ENCODE results near the gene SLC26A5. TPM values are rescaled to one million over a fixed set of nuclear protein-coding genes. Genes with fewer than 3 reads are reported as not detected.

SLC26A5 gene
- total and polyA plus RNA-seq, 2 donors (not counting 3 experiments of a cell fraction or from before 2014, with no cell fraction given), result not detected

DNA sequence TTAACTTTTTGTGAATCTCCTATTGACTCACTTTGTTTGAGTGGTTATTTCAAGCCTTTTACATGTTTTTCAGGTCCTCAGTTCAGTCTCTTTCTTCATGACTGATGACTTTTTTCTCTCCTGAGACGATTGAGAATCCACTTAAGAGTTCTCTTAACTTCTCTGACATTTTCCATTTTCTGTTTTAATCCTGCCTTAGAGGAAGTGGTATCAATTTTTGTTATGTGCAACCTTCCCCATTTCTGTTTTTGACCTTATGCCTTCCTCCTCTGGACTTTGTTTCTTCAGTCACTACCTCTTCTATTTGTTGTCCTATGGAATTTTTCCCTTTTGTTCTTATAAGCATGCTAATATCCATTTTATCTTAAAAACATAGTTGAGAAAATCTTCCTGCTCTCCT is 96.2 kb downstream of the SLC26A5 start:
- POLR2A ChIA-PET, result no interaction called here
- Histone ChIP-seq H3K36me3 (ENCODE audit: control insufficient read depth in 2 of 2, extremely low read depth in 1 of 2, insufficient read depth in 2 of 2, low read length in 2 of 2) (peaks cover 0 to 7% of the 10 kb centered on the region in 2 experiments), H3K27me3 (ENCODE audit: control insufficient read depth in 2 of 2, insufficient read depth in 2 of 2, low read length in 2 of 2) (no peaks in the 10 kb centered on the region), H3K4me1 (ENCODE audit: control insufficient read depth, extremely low read depth, insufficient read depth, low read length) (peaks cover 26% of the 10 kb centered on the region), H3K9me1 (replicated peaks; ENCODE audit: control insufficient read depth, extremely low read depth, insufficient read depth, low read length) (no peaks in the 10 kb centered on the region), H3K4me2 (ENCODE audit: insufficient read depth, low read length) (no peak overlapping the region), H3K79me2 (ENCODE audit: control insufficient read depth, insufficient read depth, low read length) (peaks cover 69% of the 10 kb centered on the region), H3K9ac (replicated peaks; ENCODE audit: extremely low read depth, insufficient read depth, low read length) (no peak overlapping the region), H3K9me3 (replicated peaks; ENCODE audit: control insufficient read depth, insufficient read depth, low read length) (no peaks in the 10 kb centered on the region), H3K4me3 (replicated peaks in 1 of 3; ENCODE audit: insufficient read depth in 1 of 3, low read depth in 1 of 3, low read length in 3 of 3) (no peak overlapping the region), H3K27ac (ENCODE audit: insufficient read depth, low read depth, low read length) (no peak overlapping the region), H4K20me1 (replicated peaks; ENCODE audit: control insufficient read depth, extremely low read depth, insufficient read depth, low read length) (no peaks in the 10 kb centered on the region), H2AFZ (ENCODE audit: low read depth, low read length) (no peak overlapping the region)
- intact Hi-C loops (cut with micrococcal nuclease), result no loop called here
- CTCF ChIA-PET, result no interaction called here
- no TSS peak for BruUV-seq (replicated peaks)
- FAIRE-seq, result no peak
- dilution Hi-C loops (cut with MboI; ENCODE audit: extremely low pct_ligation_motif_present, low sequenced_read_pairs), result no loop called here
- DNase-seq (ENCODE audit: low read depth, low spot score), result no peak
- TF ChIP-seq POLR2AphosphoS5 (IDR thresholded peaks at IDR 0.05; ENCODE audit: insufficient read depth, low read depth, low read length), result no peak
- no peak for TF ChIP-seq FOS (IDR thresholded peaks at IDR 0.05; ENCODE audit: borderline replicate concordance, insufficient read depth, low read length)
- TF ChIP-seq, protein P1, sequence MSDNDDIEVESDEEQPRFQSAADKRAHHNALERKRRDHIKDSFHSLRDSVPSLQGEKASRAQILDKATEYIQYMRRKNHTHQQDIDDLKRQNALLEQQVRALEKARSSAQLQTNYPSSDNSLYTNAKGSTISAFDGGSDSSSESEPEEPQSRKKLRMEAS (IDR thresholded peaks at IDR 0.05; ENCODE audit: insufficient read depth, insufficient read length), result no peak
- TF ChIP-seq GATA2 (IDR thresholded peaks at IDR 0.05; ENCODE audit: insufficient read depth, insufficient read length, low read depth, low read length), result no peak

- intact Hi-C loops (cut with micrococcal nuclease), result no loop called here
- peak overlapping the region; percentile 94 for H3K9ac ChIP-seq (replicated peaks; ENCODE audit: extremely low read depth, insufficient read depth, low read length)
Observed at GRCh38 chr7:103348959-103349358, 97.0 kb downstream of the SLC26A5 start.

More at GRCh38 chr7:103348959-103349358, 97.0 kb downstream of the SLC26A5 start:
- dilution Hi-C loops (cut with MboI; ENCODE audit: extremely low pct_ligation_motif_present, low sequenced_read_pairs), result no loop called here
- Histone ChIP-seq H3K4me2 (ENCODE audit: insufficient read depth, low read length) (peak overlapping the region; percentile 93), H4K20me1 (replicated peaks; ENCODE audit: control insufficient read depth, extremely low read depth, insufficient read depth, low read length) (no peaks in the 10 kb centered on the region), H3K79me2 (ENCODE audit: control insufficient read depth, insufficient read depth, low read length) (peaks cover 74% of the 10 kb centered on the region), H3K27me3 (ENCODE audit: control insufficient read depth in 2 of 2, insufficient read depth in 2 of 2, low read length in 2 of 2) (no peaks in the 10 kb centered on the region), H3K4me1 (ENCODE audit: control insufficient read depth, extremely low read depth, insufficient read depth, low read length) (peaks cover 27% of the 10 kb centered on the region), H3K9me1 (replicated peaks; ENCODE audit: control insufficient read depth, extremely low read depth, insufficient read depth, low read length) (no peaks in the 10 kb centered on the region), H3K27ac (ENCODE audit: insufficient read depth, low read depth, low read length) (no peak overlapping the region), H3K4me3 (replicated peaks in 1 of 3; ENCODE audit: insufficient read depth in 1 of 3, low read depth in 1 of 3, low read length in 3 of 3) (peak overlapping the region; percentile 71 to 89 (median 86)), H3K9me3 (replicated peaks; ENCODE audit: control insufficient read depth, insufficient read depth, low read length) (no peaks in the 10 kb centered on the region), H3K36me3 (ENCODE audit: control insufficient read depth in 2 of 2, extremely low read depth in 1 of 2, insufficient read depth in 2 of 2, low read length in 2 of 2) (peaks cover 0 to under 1% of the 10 kb centered on the region in 2 experiments), H2AFZ (ENCODE audit: low read depth, low read length) (no peak overlapping the region)
- FAIRE-seq, result no peak
- POLR2A ChIA-PET, result no interaction called here
- DNase-seq (ENCODE audit: low read depth, low spot score), result no peak
- CTCF ChIA-PET, result no interaction called here
- no TSS peak for BruUV-seq (replicated peaks)
- TF ChIP-seq JUN (IDR thresholded peaks at IDR 0.05; ENCODE audit: borderline replicate concordance, insufficient read depth, insufficient read length, low read depth), result no peak
- TF ChIP-seq, protein P1 (IDR thresholded peaks at IDR 0.05; ENCODE audit: insufficient read depth, insufficient read length), result no peak
- TF ChIP-seq POLR2AphosphoS5 (IDR thresholded peaks at IDR 0.05; ENCODE audit: insufficient read depth, low read depth, low read length), result no peak
- no peak for TF ChIP-seq CTCF (IDR thresholded peaks at IDR 0.05; ENCODE audit: extremely low read depth in 1 of 2, insufficient read depth in 1 of 2, low read depth in 1 of 2, low read length in 2 of 2)
- TF ChIP-seq GATA2 (IDR thresholded peaks at IDR 0.05; ENCODE audit: insufficient read depth, insufficient read length, low read depth, low read length), result no peak
- TF ChIP-seq FOS (IDR thresholded peaks at IDR 0.05; ENCODE audit: borderline replicate concordance, insufficient read depth, low read length), result no peak
- no peak for TF ChIP-seq POLR2A (IDR thresholded peaks at IDR 0.05; ENCODE audit: low read depth, low read length)
- no peak for TF ChIP-seq EZH2 (IDR thresholded peaks at IDR 0.05; ENCODE audit: borderline replicate concordance, low read depth, low read length, severe bottlenecking)
- TF ChIP-seq MYC (IDR thresholded peaks at IDR 0.05; ENCODE audit: low read depth, low read length), result no peak
